DOHH2 (cell line): Measurements from ENCODE around the gene DPCD.

ENCODE experiments used
- EZH2phosphoT487 ChIP-seq: fragments of 200-600 bp; sonication (generic); IDR thresholded peaks from 2 replicates; pipeline ENCODE4 v1.6.1; 2017; ENCODE audit warnings: borderline replicate concordance, mild to moderate bottlenecking, antibody characterized with exemption, low read length, moderate library complexity, mixed read lengths
- TF ChIP-seq, protein P1 (sequence below): fragments of 200-600 bp; sonication (generic); IDR thresholded peaks from one replicate; pipeline ENCODE4 v1.5.1; 2014; ENCODE audit warnings: antibody characterized with exemption, mild to moderate bottlenecking, low read depth, low read length; ENCODE audit not compliant: poor library complexity, severe bottlenecking

DNA sequence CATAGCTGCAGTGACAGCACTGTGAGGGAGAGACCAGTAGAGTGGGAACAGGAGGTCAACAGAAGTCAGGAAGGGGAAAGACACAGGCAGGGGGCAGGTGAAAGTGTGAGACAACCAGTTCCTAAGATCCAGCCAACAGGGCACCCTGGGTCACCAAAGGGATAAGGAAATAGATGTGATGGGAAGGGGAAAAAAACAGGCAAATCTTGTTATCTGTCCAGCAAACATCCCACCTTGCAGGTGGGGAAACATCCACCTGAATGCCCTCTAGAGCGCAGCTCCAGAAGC lies 42.5 kb downstream of the DPCD start:
- TF ChIP-seq, protein P1, sequence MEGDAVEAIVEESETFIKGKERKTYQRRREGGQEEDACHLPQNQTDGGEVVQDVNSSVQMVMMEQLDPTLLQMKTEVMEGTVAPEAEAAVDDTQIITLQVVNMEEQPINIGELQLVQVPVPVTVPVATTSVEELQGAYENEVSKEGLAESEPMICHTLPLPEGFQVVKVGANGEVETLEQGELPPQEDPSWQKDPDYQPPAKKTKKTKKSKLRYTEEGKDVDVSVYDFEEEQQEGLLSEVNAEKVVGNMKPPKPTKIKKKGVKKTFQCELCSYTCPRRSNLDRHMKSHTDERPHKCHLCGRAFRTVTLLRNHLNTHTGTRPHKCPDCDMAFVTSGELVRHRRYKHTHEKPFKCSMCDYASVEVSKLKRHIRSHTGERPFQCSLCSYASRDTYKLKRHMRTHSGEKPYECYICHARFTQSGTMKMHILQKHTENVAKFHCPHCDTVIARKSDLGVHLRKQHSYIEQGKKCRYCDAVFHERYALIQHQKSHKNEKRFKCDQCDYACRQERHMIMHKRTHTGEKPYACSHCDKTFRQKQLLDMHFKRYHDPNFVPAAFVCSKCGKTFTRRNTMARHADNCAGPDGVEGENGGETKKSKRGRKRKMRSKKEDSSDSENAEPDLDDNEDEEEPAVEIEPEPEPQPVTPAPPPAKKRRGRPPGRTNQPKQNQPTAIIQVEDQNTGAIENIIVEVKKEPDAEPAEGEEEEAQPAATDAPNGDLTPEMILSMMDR: no peak
- TF ChIP-seq EZH2phosphoT487: no peak
